ENCODE results near the gene NAB2. TPM values are rescaled to one million over a fixed set of nuclear protein-coding genes. Genes with fewer than 3 reads are reported as not detected.

NAB2 gene
- total RNA-seq, 4 donors from 2014 or later: 7.4 to 17.0 (median 10.3) TPM

DNA sequence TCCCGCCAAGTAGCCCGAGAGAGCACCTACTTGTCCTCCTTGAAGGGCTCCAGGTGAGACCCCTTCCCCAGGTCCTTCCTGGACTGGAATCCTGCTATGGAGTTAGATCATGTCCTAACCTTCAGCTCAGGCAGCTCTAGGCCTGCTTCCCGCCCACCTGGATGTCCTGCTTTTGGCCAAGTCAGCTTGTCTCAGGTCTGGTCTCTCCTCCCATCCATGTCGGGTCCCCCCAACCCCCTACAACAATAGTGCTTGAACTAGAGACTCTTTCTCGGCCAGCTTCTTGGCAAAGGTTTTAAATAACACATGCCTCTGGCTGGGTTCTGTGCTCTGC is 3.6 kb downstream of the NAB2 start:
- Histone ChIP-seq H3K4me1 (peaks cover 0 to 48% (median 23%) of the 10 kb centered on the region in 4 donors), H3K27ac (peak overlapping the region; percentile 46 to 76 (median 70)), H3K4me3 (no peak overlapping the region), H3K27me3 (no peaks in the 10 kb centered on the region), H3K36me3 (peaks cover 0 to 47% (median 0%) of the 10 kb centered on the region in 3 donors), H3K9me3 (no peaks in the 10 kb centered on the region)
- no peak for TF ChIP-seq POLR2A (IDR thresholded peaks at IDR 0.05)
- TF ChIP-seq, protein P1, sequence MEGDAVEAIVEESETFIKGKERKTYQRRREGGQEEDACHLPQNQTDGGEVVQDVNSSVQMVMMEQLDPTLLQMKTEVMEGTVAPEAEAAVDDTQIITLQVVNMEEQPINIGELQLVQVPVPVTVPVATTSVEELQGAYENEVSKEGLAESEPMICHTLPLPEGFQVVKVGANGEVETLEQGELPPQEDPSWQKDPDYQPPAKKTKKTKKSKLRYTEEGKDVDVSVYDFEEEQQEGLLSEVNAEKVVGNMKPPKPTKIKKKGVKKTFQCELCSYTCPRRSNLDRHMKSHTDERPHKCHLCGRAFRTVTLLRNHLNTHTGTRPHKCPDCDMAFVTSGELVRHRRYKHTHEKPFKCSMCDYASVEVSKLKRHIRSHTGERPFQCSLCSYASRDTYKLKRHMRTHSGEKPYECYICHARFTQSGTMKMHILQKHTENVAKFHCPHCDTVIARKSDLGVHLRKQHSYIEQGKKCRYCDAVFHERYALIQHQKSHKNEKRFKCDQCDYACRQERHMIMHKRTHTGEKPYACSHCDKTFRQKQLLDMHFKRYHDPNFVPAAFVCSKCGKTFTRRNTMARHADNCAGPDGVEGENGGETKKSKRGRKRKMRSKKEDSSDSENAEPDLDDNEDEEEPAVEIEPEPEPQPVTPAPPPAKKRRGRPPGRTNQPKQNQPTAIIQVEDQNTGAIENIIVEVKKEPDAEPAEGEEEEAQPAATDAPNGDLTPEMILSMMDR (IDR thresholded peaks at IDR 0.05): no peak
- no peak for DNase-seq

DNA sequence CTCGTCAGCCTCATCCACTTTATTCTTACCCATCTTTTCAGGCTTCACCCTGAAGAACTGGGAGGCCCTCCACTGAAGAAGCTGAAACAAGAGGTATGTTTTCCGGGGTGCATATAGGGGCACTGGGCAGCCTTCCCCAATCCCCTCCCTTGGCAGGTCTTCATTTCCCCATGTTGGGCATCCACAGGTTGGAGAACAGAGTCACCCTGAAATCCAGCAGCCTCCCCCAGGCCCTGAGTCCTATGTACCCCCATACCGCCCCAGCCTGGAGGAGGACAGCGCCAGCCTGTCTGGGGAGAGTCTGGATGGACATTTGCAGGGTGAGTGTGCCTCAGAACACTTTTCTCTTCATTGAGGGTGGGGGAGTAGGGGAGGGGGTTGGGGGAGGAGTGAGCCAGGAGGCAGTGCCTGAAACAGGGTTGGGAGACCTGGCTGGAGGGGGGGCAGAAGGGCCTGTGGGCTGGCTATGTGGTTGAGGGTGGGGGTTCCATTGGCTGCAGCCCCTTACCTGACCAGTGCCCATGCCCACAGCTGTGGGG is 4.0 kb downstream of the NAB2 start:
- TF ChIP-seq, protein P1 (IDR thresholded peaks at IDR 0.05): no peak
- no peak for TF ChIP-seq POLR2A (IDR thresholded peaks at IDR 0.05)
- no peak for DNase-seq
- Histone ChIP-seq H3K27ac (peak overlapping the region; percentile 65 to 89 (median 75)), H3K9me3 (no peaks in the 10 kb centered on the region), H3K27me3 (no peaks in the 10 kb centered on the region), H3K36me3 (peaks cover 0 to 52% (median 0%) of the 10 kb centered on the region in 3 donors), H3K4me3 (no peak overlapping the region), H3K4me1 (peaks cover 0 to 48% (median 23%) of the 10 kb centered on the region in 4 donors)

DNA sequence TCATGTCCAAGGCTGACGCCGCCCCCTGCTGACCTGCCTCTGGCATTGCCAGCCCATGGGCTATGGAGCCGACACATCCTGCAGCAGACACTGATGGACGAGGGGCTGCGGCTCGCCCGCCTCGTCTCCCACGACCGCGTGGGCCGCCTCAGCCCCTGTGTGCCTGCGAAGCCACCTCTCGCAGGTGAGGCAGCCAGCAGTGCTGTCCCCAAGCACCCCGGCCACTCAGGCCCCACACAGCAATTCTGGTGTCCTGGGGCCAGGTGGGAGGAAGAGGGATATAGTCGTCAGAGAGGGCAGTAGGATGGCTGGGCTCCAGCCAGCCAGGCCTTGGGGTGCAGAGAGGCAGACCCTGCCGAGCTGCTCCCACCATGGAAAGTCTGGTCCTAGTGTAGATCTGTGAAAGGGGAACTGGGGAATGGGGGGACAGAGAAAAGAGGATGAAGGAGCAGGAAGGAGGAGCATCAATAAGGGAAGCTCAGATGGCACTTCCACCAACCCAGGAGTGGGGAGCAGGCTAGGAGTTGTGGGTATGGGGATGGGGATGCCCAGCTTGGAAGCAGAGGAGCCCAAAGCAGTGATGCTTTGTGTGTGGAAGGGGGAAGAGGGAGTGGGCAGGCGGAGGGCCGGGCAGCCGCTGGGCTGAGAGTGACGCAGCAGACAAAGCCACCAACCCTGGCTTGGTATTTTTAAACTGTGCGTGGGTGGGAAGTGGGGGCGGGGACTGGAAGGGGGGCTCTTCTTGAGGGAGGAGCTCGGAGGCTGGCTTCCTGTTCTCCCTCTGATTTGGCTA is 4.7 kb downstream of the NAB2 start:
- H3K9me3 ChIP-seq: no peaks in the 10 kb centered on the region
- peak; percentile 66 to 87 (median 84) for DNase-seq
- TF ChIP-seq, protein P1 (IDR thresholded peaks at IDR 0.05): peak; percentile 50 to 61 (median 54)
- no peak for TF ChIP-seq POLR2A (IDR thresholded peaks at IDR 0.05)
- H3K4me1 ChIP-seq: peaks cover 0 to 48% (median 21%) of the 10 kb centered on the region in 4 donors
- peak overlapping the region in 1 of 4 donors; percentile 27 for H3K4me3 ChIP-seq
- H3K27ac ChIP-seq: peak overlapping the region; percentile 65 to 89 (median 75)
- peaks cover 0 to 58% (median 0%) of the 10 kb centered on the region in 3 donors for H3K36me3 ChIP-seq
- H3K27me3 ChIP-seq: no peaks in the 10 kb centered on the region

DNA sequence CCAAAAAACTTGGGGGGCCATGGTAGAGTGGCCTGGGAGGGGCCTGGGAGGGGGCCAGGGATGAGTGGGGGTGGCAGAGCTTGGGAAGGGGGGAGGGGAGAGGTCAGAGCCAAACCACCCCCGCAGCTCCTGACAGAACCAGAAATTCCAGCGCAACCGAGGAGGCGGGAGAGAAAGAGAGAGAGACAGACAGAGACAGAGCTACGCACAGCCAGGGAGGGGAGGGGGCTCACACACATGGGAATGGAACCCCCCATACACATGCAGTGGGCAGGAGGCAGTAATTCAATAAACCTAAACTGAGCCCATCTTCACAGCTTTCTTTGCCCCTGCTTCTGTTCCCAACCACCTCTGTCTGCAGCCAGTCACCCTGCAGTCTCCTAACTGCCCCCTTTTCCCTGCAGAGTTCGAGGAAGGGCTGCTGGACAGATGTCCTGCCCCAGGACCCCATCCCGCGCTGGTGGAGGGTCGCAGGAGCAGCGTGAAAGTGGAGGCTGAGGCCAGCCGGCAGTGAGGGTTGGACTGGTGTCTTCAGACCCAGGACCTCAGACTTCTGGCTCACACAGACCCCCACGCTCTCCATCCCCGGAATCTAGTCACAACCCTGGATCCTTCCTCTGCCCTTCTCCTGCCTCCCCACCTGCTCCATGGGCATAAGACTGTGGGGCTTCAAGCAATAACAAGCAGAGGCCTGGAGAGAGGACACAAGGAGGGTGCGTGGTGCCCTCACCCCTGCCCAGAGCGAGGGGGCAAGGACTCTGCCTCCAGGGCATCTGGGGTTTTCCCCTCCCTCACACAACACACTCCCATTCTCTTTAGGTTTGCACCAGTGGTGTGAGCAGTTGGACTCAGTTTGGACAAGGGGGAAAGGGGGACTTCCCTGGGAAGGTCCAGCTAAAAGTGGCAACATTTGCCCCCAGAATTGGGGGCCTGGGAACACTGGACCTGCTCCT is 5.6 kb downstream of the NAB2 start:
- no peak for DNase-seq
- no peaks in the 10 kb centered on the region for H3K27me3 ChIP-seq
- peaks cover 0 to 48% (median 21%) of the 10 kb centered on the region in 4 donors for H3K4me1 ChIP-seq
- peak overlapping the region; percentile 65 to 89 (median 75) for H3K27ac ChIP-seq
- TF ChIP-seq POLR2A (IDR thresholded peaks at IDR 0.05): no peak
- TF ChIP-seq, protein P1 (IDR thresholded peaks at IDR 0.05): no peak
- H3K36me3 ChIP-seq: peaks cover 0 to 67% (median 0%) of the 10 kb centered on the region in 3 donors
- H3K4me3 ChIP-seq: peak overlapping the region in 1 of 4 donors; percentile 27
- no peaks in the 10 kb centered on the region for H3K9me3 ChIP-seq

DNA sequence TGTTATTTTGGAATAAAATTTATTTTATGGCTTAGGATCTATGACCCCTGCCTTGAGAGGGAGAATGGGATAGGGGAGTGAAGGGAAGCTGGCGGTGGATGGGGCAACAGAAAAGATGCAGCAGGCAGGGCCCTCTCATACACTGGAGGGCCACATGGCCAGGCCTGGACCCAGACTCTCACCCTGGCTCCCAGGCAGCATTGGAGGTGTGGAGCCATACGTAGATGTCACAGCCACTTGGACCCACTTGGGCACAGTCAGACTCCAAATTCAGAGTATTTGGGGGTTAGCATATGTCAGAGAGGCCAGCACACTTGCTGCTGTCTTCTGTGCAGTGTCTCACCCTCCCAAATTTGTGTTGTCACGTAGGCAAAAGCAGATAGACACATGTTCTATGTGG is 6.5 kb downstream of the NAB2 start:
- H3K9me3 ChIP-seq: no peaks in the 10 kb centered on the region
- no peaks in the 10 kb centered on the region for H3K27me3 ChIP-seq
- H3K4me1 ChIP-seq: peaks cover 0 to 48% (median 18%) of the 10 kb centered on the region in 4 donors
- TF ChIP-seq, protein P1 (IDR thresholded peaks at IDR 0.05): no peak
- no peak for TF ChIP-seq POLR2A (IDR thresholded peaks at IDR 0.05)
- DNase-seq: no peak
- H3K4me3 ChIP-seq: no peak overlapping the region
- H3K36me3 ChIP-seq: peaks cover 0 to 75% (median 0%) of the 10 kb centered on the region in 3 donors
- no peak overlapping the region for H3K27ac ChIP-seq
